ENCODE results near the gene BMPR2. TPM values are rescaled to one million over a fixed set of nuclear protein-coding genes. Genes with fewer than 3 reads are reported as not detected.

BMPR2 gene
- total and polyA plus RNA-seq, 2 of the 8 experiments (the other 6 are each of a cell fraction or from before 2014, with no cell fraction given), result 5.5 to 19.8 TPM

GRCh38 chr2:202510911-202511310, 134.8 kb downstream of the BMPR2 start:
- Histone ChIP-seq H2BK20ac (ENCODE audit: low read length) (no peak overlapping the region), H3K23me2 (ENCODE audit: low read depth, low read length) (no peaks in the 10 kb centered on the region), H4K8ac (ENCODE audit: extremely low read depth, insufficient read depth, low read length) (no peak overlapping the region), H3K14ac (ENCODE audit: insufficient read length) (no peak overlapping the region), H3K9ac (replicated peaks in 1 of 4; ENCODE audit: extremely low read depth in 1 of 4, low read depth in 3 of 4, low read length in 3 of 4) (no peak overlapping the region), H3K4me2 (ENCODE audit: insufficient read depth in 1 of 2, low read depth in 2 of 2, low read length in 2 of 2) (no peak overlapping the region), H3K79me2 (ENCODE audit: control insufficient read depth in 1 of 2, insufficient read depth in 2 of 2, low read length in 2 of 2) (no peaks in the 10 kb centered on the region), H4K20me1 (replicated peaks in 1 of 2; ENCODE audit: control insufficient read depth in 1 of 2, insufficient read depth in 2 of 2, low read length in 2 of 2) (no peaks in the 10 kb centered on the region), H3K36me3 (ENCODE audit: control insufficient read depth in 2 of 4, insufficient read depth in 4 of 4, low read length in 3 of 4) (peaks cover 0 to 5% (median under 1%) of the 10 kb centered on the region in 4 experiments; a peak in 2 of 8 replicates), H3K9me3 (ENCODE audit: insufficient read depth in 2 of 2, low read depth in 1 of 2, low read length in 1 of 2) (no peaks in the 10 kb centered on the region), H2AFZ (ENCODE audit: low read length) (no peak overlapping the region), H3K27ac (ENCODE audit: low read depth, low read length) (no peak overlapping the region), H2AK5ac (ENCODE audit: low read depth, low read length) (no peak overlapping the region), H3K27me3 (replicated peaks in 1 of 4; ENCODE audit: control insufficient read depth in 3 of 4, extremely low read depth in 1 of 4, insufficient read depth in 3 of 4, low read length in 3 of 4) (no peaks in the 10 kb centered on the region), H3K18ac (ENCODE audit: extremely low read depth, low read length) (no peak overlapping the region), H3K56ac (replicated peaks; ENCODE audit: insufficient read length, low read depth, low read length) (no peak overlapping the region), H4K91ac (replicated peaks; ENCODE audit: insufficient read length, low read length) (no peak overlapping the region), H3K23ac (ENCODE audit: insufficient read length) (no peak overlapping the region), H3K4me1 (replicated peaks in 1 of 4; ENCODE audit: control insufficient read depth in 3 of 4, insufficient read depth in 4 of 4, low read length in 3 of 4) (no peaks in the 10 kb centered on the region), H3K4ac (replicated peaks; ENCODE audit: insufficient read length, low read depth, low read length) (no peak overlapping the region), H2BK15ac (ENCODE audit: low read length) (no peak overlapping the region), H2BK120ac (replicated peaks; ENCODE audit: low read depth, low read length) (no peak overlapping the region), H3K79me1 (ENCODE audit: low read depth, low read length) (no peaks in the 10 kb centered on the region), H2BK12ac (ENCODE audit: low read depth, low read length) (no peak overlapping the region), H4K5ac (ENCODE audit: insufficient read length, low read depth, low read length) (no peak overlapping the region), H2BK5ac (ENCODE audit: low read depth, low read length) (no peak overlapping the region), H3K4me3 (ENCODE audit: extremely low read depth in 1 of 4, insufficient read depth in 2 of 4, low read depth in 3 of 4, low read length in 4 of 4) (no peak overlapping the region)
- POLR2A ChIA-PET (ENCODE audit: partially characterized antibody), result no interaction called here
- no peak for TF ChIP-seq RBBP5 (IDR thresholded peaks at IDR 0.05; ENCODE audit: borderline replicate concordance, low read depth, low read length)
- TF ChIP-seq POLR2AphosphoS5 (IDR thresholded peaks at IDR 0.05; ENCODE audit: low read depth, low read length), result no peak
- TF ChIP-seq SP1 (IDR thresholded peaks at IDR 0.05; ENCODE audit: low read depth, low read length), result no peak
- TF ChIP-seq MAFK (IDR thresholded peaks at IDR 0.05; ENCODE audit: low read depth, low read length), result no peak
- TF ChIP-seq NRF1 (IDR thresholded peaks at IDR 0.05; ENCODE audit: low read depth, low read length), result no peak
- TF ChIP-seq KDM4A (IDR thresholded peaks at IDR 0.05; ENCODE audit: low read depth, low read length, severe bottlenecking), result no peak
- no peak for TF ChIP-seq BCL11A (IDR thresholded peaks at IDR 0.05; ENCODE audit: low read depth in 2 of 2, low read length in 2 of 2)
- TF ChIP-seq TBP (IDR thresholded peaks at IDR 0.05; ENCODE audit: low read depth, low read length), result no peak
- TF ChIP-seq CBX8 (IDR thresholded peaks at IDR 0.05; ENCODE audit: borderline replicate concordance, low read depth, low read length), result no peak
- no peak for TF ChIP-seq JUND (IDR thresholded peaks at IDR 0.05; ENCODE audit: low read length)
- no peak for TF ChIP-seq CEBPB (IDR thresholded peaks at IDR 0.05; ENCODE audit: low read depth, low read length)
- no peak for TF ChIP-seq RFX5 (IDR thresholded peaks at IDR 0.05; ENCODE audit: borderline replicate concordance, low read depth, low read length)
- no peak for TF ChIP-seq SP2 (IDR thresholded peaks at IDR 0.05; ENCODE audit: low read length)
- TF ChIP-seq TAF1 (IDR thresholded peaks at IDR 0.05; ENCODE audit: low read depth, low read length), result no peak
- no peak for TF ChIP-seq SP4 (IDR thresholded peaks at IDR 0.05; ENCODE audit: low read length)
- FAIRE-seq (no peak), DNase-seq (ENCODE audit: low read depth in 1 of 2, low spot score in 2 of 2) (no peak)
- WGBS, 2 experiments (ENCODE audit: extremely low coverage in 1 of 2, insufficient coverage in 1 of 2, insufficient read length in 1 of 2, insufficient replicate concordance in 2 of 2, low coverage in 1 of 2, low lambda C conversion rate in 2 of 2, missing lambda C conversion rate in 1 of 2), result 96% methylated on average over 3 of the region's 3 CpGs; no CpG with 5 or more reads in 1 of the 2 experiments
- CTCF ChIA-PET (ENCODE audit: partially characterized antibody), result interaction anchor here (0.7 to 1.1 kb wide), 2 partner anchors 16 to 378 kb away, joined by 3 read pairs; no protein-coding TSS in a partner anchor
